ENCODE data around the gene NRXN3. TPM values are rescaled to one million over a fixed set of nuclear protein-coding genes. Genes with fewer than 3 reads are reported as not detected.

NRXN3 gene
- total and polyA plus RNA-seq, 4 donors, result 21.9 to 73.4 (median 65.7) TPM

DNA sequence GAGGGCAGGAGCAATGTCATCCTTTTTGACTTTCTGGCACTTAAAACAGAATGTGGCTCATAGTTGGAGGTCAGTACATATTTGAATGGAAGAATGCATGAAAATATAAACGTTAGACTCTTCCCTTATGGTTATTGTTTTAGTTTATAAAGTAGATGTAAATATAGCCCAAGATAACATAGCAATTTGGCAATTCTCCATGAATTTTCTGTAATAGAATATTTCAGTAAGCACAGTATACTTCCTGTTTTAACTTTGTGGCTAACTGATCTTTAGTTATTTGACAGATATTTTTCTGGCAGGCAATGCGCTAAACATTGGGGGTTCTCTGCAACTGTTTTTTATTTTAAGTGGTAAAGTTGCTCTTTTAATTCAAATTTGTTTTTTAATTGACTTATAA lies 763.0 kb downstream of the NRXN3 start:
- Histone ChIP-seq H3K9me3 (ENCODE audit: control insufficient read depth, insufficient read depth, low read length) (no peaks in the 10 kb centered on the region), H3K36me3 (ENCODE audit: control insufficient read depth, insufficient read depth, low read length) (no peaks in the 10 kb centered on the region), H3K4me1 (ENCODE audit: control insufficient read depth, insufficient read depth, low read length) (no peaks in the 10 kb centered on the region), H3K27me3 (ENCODE audit: control insufficient read depth, insufficient read depth, low read length) (no peaks in the 10 kb centered on the region), H3K27ac (ENCODE audit: low read depth, low read length) (no peak overlapping the region), H3K4me3 (ENCODE audit: low read depth, low read length) (no peak overlapping the region)
- WGBS (ENCODE audit: insufficient coverage), result no CpG with 5 or more reads among the region's 2 CpGs
- DNase-seq (ENCODE audit: low read depth in 4 of 6, low spot score in 6 of 6), result no peak

GRCh38 chr14:78933948-78934524 lies 763.9 kb downstream of the NRXN3 start:
- H3K9me3 ChIP-seq (ENCODE audit: control insufficient read depth, insufficient read depth, low read length), result no peaks in the 10 kb centered on the region
- H3K27ac ChIP-seq (ENCODE audit: low read depth, low read length), result no peak overlapping the region
- H3K36me3 ChIP-seq (ENCODE audit: control insufficient read depth, insufficient read depth, low read length), result no peaks in the 10 kb centered on the region
- no CpG with 5 or more reads among the region's 4 CpGs for WGBS (ENCODE audit: insufficient coverage)
- no peaks in the 10 kb centered on the region for H3K4me1 ChIP-seq (ENCODE audit: control insufficient read depth, insufficient read depth, low read length)
- no peaks in the 10 kb centered on the region for H3K27me3 ChIP-seq (ENCODE audit: control insufficient read depth, insufficient read depth, low read length)
- DNase-seq (ENCODE audit: low read depth in 4 of 6, low spot score in 6 of 6), result peak; percentile 12 to 89 (median 34)
- no peak overlapping the region for H3K4me3 ChIP-seq (ENCODE audit: low read depth, low read length)

- Histone ChIP-seq H3K27ac (ENCODE audit: low read depth, low read length) (no peak overlapping the region), H3K9me3 (ENCODE audit: control insufficient read depth, insufficient read depth, low read length) (no peaks in the 10 kb centered on the region), H3K4me3 (ENCODE audit: low read depth, low read length) (no peak overlapping the region), H3K27me3 (ENCODE audit: control insufficient read depth, insufficient read depth, low read length) (no peaks in the 10 kb centered on the region), H3K36me3 (ENCODE audit: control insufficient read depth, insufficient read depth, low read length) (no peaks in the 10 kb centered on the region), H3K4me1 (ENCODE audit: control insufficient read depth, insufficient read depth, low read length) (no peaks in the 10 kb centered on the region)
- no CpG with 5 or more reads among the region's 1 CpG for WGBS (ENCODE audit: insufficient coverage)
- no peak for DNase-seq (ENCODE audit: low read depth in 4 of 6, low spot score in 6 of 6)
Observed at GRCh38 chr14:78946949-78947348, 776.8 kb downstream of the NRXN3 start.

GRCh38 chr14:78947681-78948080 lies 777.5 kb downstream of the NRXN3 start:
- Histone ChIP-seq H3K27ac (ENCODE audit: low read depth, low read length) (no peak overlapping the region), H3K27me3 (ENCODE audit: control insufficient read depth, insufficient read depth, low read length) (no peaks in the 10 kb centered on the region), H3K36me3 (ENCODE audit: control insufficient read depth, insufficient read depth, low read length) (no peaks in the 10 kb centered on the region), H3K4me3 (ENCODE audit: low read depth, low read length) (no peak overlapping the region), H3K4me1 (ENCODE audit: control insufficient read depth, insufficient read depth, low read length) (no peaks in the 10 kb centered on the region), H3K9me3 (ENCODE audit: control insufficient read depth, insufficient read depth, low read length) (no peaks in the 10 kb centered on the region)
- no CpG with 5 or more reads among the region's 2 CpGs for WGBS (ENCODE audit: insufficient coverage)
- no peak for DNase-seq (ENCODE audit: low read depth in 4 of 6, low spot score in 6 of 6)

- Histone ChIP-seq H3K4me3 (ENCODE audit: low read depth, low read length) (no peak overlapping the region), H3K9me3 (ENCODE audit: control insufficient read depth, insufficient read depth, low read length) (no peaks in the 10 kb centered on the region), H3K27me3 (ENCODE audit: control insufficient read depth, insufficient read depth, low read length) (no peaks in the 10 kb centered on the region), H3K36me3 (ENCODE audit: control insufficient read depth, insufficient read depth, low read length) (no peaks in the 10 kb centered on the region), H3K27ac (ENCODE audit: low read depth, low read length) (no peak overlapping the region), H3K4me1 (ENCODE audit: control insufficient read depth, insufficient read depth, low read length) (no peaks in the 10 kb centered on the region)
- no CpG with 5 or more reads among the region's 3 CpGs for WGBS (ENCODE audit: insufficient coverage)
- DNase-seq (ENCODE audit: low read depth in 4 of 6, low spot score in 6 of 6), result no peak
Observed at GRCh38 chr14:78950649-78951048, 780.5 kb downstream of the NRXN3 start.

DNA sequence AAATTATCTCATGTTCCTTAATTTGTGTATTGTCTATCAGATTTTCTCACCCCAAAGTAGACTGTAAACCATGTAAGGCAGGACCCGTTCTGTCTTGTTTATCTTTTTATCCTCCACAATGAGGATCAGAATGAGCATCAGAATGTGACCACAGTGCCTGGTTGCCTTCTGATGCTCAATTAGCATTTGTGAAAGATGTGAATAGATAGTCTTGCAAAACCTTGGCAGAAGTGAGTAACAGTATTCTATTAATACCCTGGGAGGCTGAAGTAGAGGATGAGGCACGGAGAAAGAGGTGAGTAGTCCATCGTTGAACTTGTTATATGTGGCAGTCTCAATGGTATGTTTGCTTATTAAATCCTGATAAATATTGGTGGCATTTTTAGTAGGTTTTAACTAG lies 781.4 kb downstream of the NRXN3 start:
- no peak for DNase-seq (ENCODE audit: low read depth in 4 of 6, low spot score in 6 of 6)
- Histone ChIP-seq H3K36me3 (ENCODE audit: control insufficient read depth, insufficient read depth, low read length) (no peaks in the 10 kb centered on the region), H3K4me1 (ENCODE audit: control insufficient read depth, insufficient read depth, low read length) (no peaks in the 10 kb centered on the region), H3K4me3 (ENCODE audit: low read depth, low read length) (no peak overlapping the region), H3K27me3 (ENCODE audit: control insufficient read depth, insufficient read depth, low read length) (no peaks in the 10 kb centered on the region), H3K27ac (ENCODE audit: low read depth, low read length) (no peak overlapping the region), H3K9me3 (ENCODE audit: control insufficient read depth, insufficient read depth, low read length) (no peaks in the 10 kb centered on the region)
- WGBS (ENCODE audit: insufficient coverage), result 94% methylated on average over 2 of the region's 3 CpGs

- Histone ChIP-seq H3K9me3 (ENCODE audit: control insufficient read depth, insufficient read depth, low read length) (no peaks in the 10 kb centered on the region), H3K36me3 (ENCODE audit: control insufficient read depth, insufficient read depth, low read length) (no peaks in the 10 kb centered on the region), H3K27me3 (ENCODE audit: control insufficient read depth, insufficient read depth, low read length) (no peaks in the 10 kb centered on the region), H3K4me1 (ENCODE audit: control insufficient read depth, insufficient read depth, low read length) (no peaks in the 10 kb centered on the region), H3K27ac (ENCODE audit: low read depth, low read length) (no peak overlapping the region), H3K4me3 (ENCODE audit: low read depth, low read length) (no peak overlapping the region)
- DNase-seq (ENCODE audit: low read depth in 4 of 6, low spot score in 6 of 6), result peak; percentile 59 to 96 (median 78)
- 20% methylated on average over 1 of the region's 9 CpGs for WGBS (ENCODE audit: insufficient coverage)
Observed at GRCh38 chr14:78959674-78960264, 789.6 kb downstream of the NRXN3 start.

DNA sequence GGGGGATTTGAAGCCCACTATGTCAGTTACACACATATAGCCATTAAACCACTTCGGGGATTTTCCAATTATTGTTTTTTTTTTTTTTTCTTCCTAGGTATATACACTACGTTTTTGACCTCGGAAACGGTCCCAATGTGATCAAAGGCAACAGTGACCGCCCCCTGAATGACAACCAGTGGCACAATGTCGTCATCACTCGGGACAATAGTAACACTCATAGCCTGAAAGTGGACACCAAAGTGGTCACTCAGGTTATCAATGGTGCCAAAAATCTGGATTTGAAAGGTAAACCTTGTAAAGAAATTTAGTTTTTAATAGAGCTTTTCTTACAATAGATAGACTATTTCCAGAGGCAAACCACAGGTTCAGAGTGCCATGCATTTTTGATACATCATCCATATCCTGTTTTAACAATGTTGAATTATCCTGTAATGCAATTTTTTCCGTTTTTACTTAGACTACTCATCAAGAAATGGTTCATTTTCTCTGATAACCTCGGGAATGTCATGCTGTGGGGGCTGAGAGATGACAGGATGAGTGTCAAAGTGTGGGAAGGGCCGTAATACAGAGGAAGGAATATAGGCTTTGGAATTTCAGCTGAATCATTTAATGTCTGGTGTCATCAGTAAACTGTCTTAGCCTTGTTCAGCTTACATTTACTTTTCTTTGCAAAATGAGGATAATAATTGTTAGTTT lies 797.1 kb downstream of the NRXN3 start:
- H3K4me3 ChIP-seq (ENCODE audit: low read depth, low read length), result no peak overlapping the region
- H3K4me1 ChIP-seq (ENCODE audit: control insufficient read depth, insufficient read depth, low read length), result no peaks in the 10 kb centered on the region
- 93% methylated on average over 7 of the region's 10 CpGs for WGBS (ENCODE audit: insufficient coverage)
- no peaks in the 10 kb centered on the region for H3K27me3 ChIP-seq (ENCODE audit: control insufficient read depth, insufficient read depth, low read length)
- no peaks in the 10 kb centered on the region for H3K9me3 ChIP-seq (ENCODE audit: control insufficient read depth, insufficient read depth, low read length)
- no peaks in the 10 kb centered on the region for H3K36me3 ChIP-seq (ENCODE audit: control insufficient read depth, insufficient read depth, low read length)
- DNase-seq (ENCODE audit: low read depth in 4 of 6, low spot score in 6 of 6), result no peak
- no peak overlapping the region for H3K27ac ChIP-seq (ENCODE audit: low read depth, low read length)

DNA sequence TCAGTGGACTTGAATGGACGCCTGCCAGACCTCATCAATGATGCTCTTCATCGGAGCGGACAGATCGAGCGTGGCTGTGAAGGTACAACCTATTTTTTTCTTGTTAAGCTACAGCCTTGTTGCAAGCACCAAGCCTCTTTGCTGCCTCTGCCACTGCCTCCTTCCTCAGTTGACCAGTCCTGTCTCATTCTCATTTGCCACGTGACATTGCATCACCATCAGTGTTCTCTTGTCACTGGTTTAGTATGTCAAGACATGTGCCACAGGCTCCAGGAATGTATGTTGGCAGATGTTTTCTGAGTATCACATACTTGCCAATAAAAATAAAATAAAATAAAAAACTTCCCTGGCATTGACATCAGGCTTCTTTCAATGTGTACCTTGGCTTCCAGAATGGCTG lies 798.1 kb downstream of the NRXN3 start:
- WGBS (ENCODE audit: insufficient coverage), result 91% methylated on average over 5 of the region's 6 CpGs
- H3K4me3 ChIP-seq (ENCODE audit: low read depth, low read length), result no peak overlapping the region
- H3K27ac ChIP-seq (ENCODE audit: low read depth, low read length), result no peak overlapping the region
- H3K36me3 ChIP-seq (ENCODE audit: control insufficient read depth, insufficient read depth, low read length), result no peaks in the 10 kb centered on the region
- DNase-seq (ENCODE audit: low read depth in 4 of 6, low spot score in 6 of 6), result no peak
- no peaks in the 10 kb centered on the region for H3K4me1 ChIP-seq (ENCODE audit: control insufficient read depth, insufficient read depth, low read length)
- H3K9me3 ChIP-seq (ENCODE audit: control insufficient read depth, insufficient read depth, low read length), result no peaks in the 10 kb centered on the region
- no peaks in the 10 kb centered on the region for H3K27me3 ChIP-seq (ENCODE audit: control insufficient read depth, insufficient read depth, low read length)

GRCh38 chr14:78970677-78971076 lies 800.5 kb downstream of the NRXN3 start:
- no peak overlapping the region for H3K4me3 ChIP-seq (ENCODE audit: low read depth, low read length)
- peak in 1 of 6 donors; percentile 62 for DNase-seq (ENCODE audit: low read depth in 4 of 6, low spot score in 6 of 6)
- H3K27me3 ChIP-seq (ENCODE audit: control insufficient read depth, insufficient read depth, low read length), result no peaks in the 10 kb centered on the region
- no peak overlapping the region for H3K27ac ChIP-seq (ENCODE audit: low read depth, low read length)
- H3K36me3 ChIP-seq (ENCODE audit: control insufficient read depth, insufficient read depth, low read length), result no peaks in the 10 kb centered on the region
- no peaks in the 10 kb centered on the region for H3K4me1 ChIP-seq (ENCODE audit: control insufficient read depth, insufficient read depth, low read length)
- no CpG with 5 or more reads among the region's 5 CpGs for WGBS (ENCODE audit: insufficient coverage)
- no peaks in the 10 kb centered on the region for H3K9me3 ChIP-seq (ENCODE audit: control insufficient read depth, insufficient read depth, low read length)
